H1 (cell line): ENCODE results near the gene KLF12. TPM values are rescaled to one million over a fixed set of nuclear protein-coding genes. Genes with fewer than 3 reads are reported as not detected.

Experiments
- BCL11A ChIP-seq, 2 experiments: IDR thresholded peaks; one replicate each; pipeline ENCODE4 v1.6.1; 2011; ENCODE audit warnings: low read depth in 2 of 2, low read length in 2 of 2, mild to moderate bottlenecking in 2 of 2
- CREB1 ChIP-seq: IDR thresholded peaks from 2 replicates; pipeline ENCODE4 v1.6.1; 2012; ENCODE audit warnings: inconsistent platforms
- EP300 ChIP-seq, 2 experiments: IDR thresholded peaks; 1 replicate in 1 of 2; 2 replicates in 1 of 2; pipeline ENCODE4 v1.6.1; 2011 to 2012; ENCODE audit warnings: low read depth in 2 of 2, low read length in 2 of 2, mild to moderate bottlenecking in 2 of 2, borderline replicate concordance in 1 of 2, inconsistent platforms in 1 of 2, moderate library complexity in 1 of 2
- EZH2 ChIP-seq: fragments of 200-600 bp; sonication (generic); IDR thresholded peaks from 2 replicates; pipeline ENCODE4 v1.7.1; 2012; ENCODE audit warnings: low read depth, mild to moderate bottlenecking, moderate library complexity, low read length, inconsistent platforms; ENCODE audit not compliant: severe bottlenecking
- RNF2 ChIP-seq: fragments of 200-900, 300-1000 bp; sonication (generic); IDR thresholded peaks from 2 replicates; pipeline ENCODE4 v1.7.1; 2016; ENCODE audit warnings: borderline replicate concordance, low read depth, mild to moderate bottlenecking, antibody characterized with exemption, low read length; ENCODE audit not compliant: poor library complexity, severe bottlenecking; ENCODE audit errors: missing control alignments
- RXRA ChIP-seq: IDR thresholded peaks from 2 replicates; pipeline ENCODE4 v1.6.1; 2011; ENCODE audit warnings: low read depth, mild to moderate bottlenecking, low read length, moderate library complexity; ENCODE audit not compliant: insufficient read depth
- SIRT6 ChIP-seq: IDR thresholded peaks from one replicate; pipeline ENCODE4 v1.7.1; 2012; ENCODE audit warnings: low read length, inconsistent platforms
- TAF1 ChIP-seq: IDR thresholded peaks from 2 replicates; pipeline ENCODE4 v1.6.1; 2011; ENCODE audit warnings: mild to moderate bottlenecking, low read depth, low read length
- TEAD4 ChIP-seq: IDR thresholded peaks from 2 replicates; pipeline ENCODE4 v1.6.1; 2012; ENCODE audit warnings: low read depth, low read length, inconsistent platforms, mixed read lengths
- USF2 ChIP-seq: IDR thresholded peaks from 2 replicates; pipeline ENCODE4 v1.6.1; 2011; ENCODE audit warnings: low read length, improper control_type of control experiment
- polyA plus RNA-seq, 7 experiments: library from polyadenylated mRNA; depleted of rRNA in 3 of 7; stranded (reverse) in 5 of 7; unstranded in 2 of 7; fragments of >200 nt in 5 of 7; fragments of 200-250 nt in 2 of 7; gene quantifications; 1 replicate in 5 of 7; 2 replicates in 1 of 7; 4 replicates in 1 of 7; pipeline versions ENCODE4 v1.2.1 to v1.2.3, GENCODE V29; 2011 to 2013; ENCODE audit warnings: missing spikeins in 2 of 7, mixed read lengths in 2 of 7
- total RNA-seq: library from RNA; stranded (reverse); fragmentation: NEBNext Ultra II Directional; extraction: Animal tissue kit (Norgen Biotek cat#: 25700); gene quantifications from 2 replicates; pipeline ENCODE4 v1.2.1, GENCODE V29; 2021
- TF ChIP-seq, protein P1 (sequence below): fragments of 300-600 bp; sonication (generic); IDR thresholded peaks from 2 replicates; pipeline ENCODE4 v1.7.1; 2012; ENCODE audit warnings: low read length, moderate library complexity, mild to moderate bottlenecking, inconsistent platforms; ENCODE audit not compliant: insufficient replicate concordance

KLF12 gene
- total and polyA plus RNA-seq, 2 of the 8 experiments (the other 6 are each of a cell fraction or from before 2014, with no cell fraction given): 6.6 to 12.1 TPM

- TF ChIP-seq, protein P1, sequence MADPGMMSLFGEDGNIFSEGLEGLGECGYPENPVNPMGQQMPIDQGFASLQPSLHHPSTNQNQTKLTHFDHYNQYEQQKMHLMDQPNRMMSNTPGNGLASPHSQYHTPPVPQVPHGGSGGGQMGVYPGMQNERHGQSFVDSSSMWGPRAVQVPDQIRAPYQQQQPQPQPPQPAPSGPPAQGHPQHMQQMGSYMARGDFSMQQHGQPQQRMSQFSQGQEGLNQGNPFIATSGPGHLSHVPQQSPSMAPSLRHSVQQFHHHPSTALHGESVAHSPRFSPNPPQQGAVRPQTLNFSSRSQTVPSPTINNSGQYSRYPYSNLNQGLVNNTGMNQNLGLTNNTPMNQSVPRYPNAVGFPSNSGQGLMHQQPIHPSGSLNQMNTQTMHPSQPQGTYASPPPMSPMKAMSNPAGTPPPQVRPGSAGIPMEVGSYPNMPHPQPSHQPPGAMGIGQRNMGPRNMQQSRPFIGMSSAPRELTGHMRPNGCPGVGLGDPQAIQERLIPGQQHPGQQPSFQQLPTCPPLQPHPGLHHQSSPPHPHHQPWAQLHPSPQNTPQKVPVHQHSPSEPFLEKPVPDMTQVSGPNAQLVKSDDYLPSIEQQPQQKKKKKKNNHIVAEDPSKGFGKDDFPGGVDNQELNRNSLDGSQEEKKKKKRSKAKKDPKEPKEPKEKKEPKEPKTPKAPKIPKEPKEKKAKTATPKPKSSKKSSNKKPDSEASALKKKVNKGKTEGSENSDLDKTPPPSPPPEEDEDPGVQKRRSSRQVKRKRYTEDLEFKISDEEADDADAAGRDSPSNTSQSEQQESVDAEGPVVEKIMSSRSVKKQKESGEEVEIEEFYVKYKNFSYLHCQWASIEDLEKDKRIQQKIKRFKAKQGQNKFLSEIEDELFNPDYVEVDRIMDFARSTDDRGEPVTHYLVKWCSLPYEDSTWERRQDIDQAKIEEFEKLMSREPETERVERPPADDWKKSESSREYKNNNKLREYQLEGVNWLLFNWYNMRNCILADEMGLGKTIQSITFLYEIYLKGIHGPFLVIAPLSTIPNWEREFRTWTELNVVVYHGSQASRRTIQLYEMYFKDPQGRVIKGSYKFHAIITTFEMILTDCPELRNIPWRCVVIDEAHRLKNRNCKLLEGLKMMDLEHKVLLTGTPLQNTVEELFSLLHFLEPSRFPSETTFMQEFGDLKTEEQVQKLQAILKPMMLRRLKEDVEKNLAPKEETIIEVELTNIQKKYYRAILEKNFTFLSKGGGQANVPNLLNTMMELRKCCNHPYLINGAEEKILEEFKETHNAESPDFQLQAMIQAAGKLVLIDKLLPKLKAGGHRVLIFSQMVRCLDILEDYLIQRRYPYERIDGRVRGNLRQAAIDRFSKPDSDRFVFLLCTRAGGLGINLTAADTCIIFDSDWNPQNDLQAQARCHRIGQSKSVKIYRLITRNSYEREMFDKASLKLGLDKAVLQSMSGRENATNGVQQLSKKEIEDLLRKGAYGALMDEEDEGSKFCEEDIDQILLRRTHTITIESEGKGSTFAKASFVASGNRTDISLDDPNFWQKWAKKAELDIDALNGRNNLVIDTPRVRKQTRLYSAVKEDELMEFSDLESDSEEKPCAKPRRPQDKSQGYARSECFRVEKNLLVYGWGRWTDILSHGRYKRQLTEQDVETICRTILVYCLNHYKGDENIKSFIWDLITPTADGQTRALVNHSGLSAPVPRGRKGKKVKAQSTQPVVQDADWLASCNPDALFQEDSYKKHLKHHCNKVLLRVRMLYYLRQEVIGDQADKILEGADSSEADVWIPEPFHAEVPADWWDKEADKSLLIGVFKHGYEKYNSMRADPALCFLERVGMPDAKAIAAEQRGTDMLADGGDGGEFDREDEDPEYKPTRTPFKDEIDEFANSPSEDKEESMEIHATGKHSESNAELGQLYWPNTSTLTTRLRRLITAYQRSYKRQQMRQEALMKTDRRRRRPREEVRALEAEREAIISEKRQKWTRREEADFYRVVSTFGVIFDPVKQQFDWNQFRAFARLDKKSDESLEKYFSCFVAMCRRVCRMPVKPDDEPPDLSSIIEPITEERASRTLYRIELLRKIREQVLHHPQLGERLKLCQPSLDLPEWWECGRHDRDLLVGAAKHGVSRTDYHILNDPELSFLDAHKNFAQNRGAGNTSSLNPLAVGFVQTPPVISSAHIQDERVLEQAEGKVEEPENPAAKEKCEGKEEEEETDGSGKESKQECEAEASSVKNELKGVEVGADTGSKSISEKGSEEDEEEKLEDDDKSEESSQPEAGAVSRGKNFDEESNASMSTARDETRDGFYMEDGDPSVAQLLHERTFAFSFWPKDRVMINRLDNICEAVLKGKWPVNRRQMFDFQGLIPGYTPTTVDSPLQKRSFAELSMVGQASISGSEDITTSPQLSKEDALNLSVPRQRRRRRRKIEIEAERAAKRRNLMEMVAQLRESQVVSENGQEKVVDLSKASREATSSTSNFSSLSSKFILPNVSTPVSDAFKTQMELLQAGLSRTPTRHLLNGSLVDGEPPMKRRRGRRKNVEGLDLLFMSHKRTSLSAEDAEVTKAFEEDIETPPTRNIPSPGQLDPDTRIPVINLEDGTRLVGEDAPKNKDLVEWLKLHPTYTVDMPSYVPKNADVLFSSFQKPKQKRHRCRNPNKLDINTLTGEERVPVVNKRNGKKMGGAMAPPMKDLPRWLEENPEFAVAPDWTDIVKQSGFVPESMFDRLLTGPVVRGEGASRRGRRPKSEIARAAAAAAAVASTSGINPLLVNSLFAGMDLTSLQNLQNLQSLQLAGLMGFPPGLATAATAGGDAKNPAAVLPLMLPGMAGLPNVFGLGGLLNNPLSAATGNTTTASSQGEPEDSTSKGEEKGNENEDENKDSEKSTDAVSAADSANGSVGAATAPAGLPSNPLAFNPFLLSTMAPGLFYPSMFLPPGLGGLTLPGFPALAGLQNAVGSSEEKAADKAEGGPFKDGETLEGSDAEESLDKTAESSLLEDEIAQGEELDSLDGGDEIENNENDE: no peak
- no peak for TF ChIP-seq EP300 (IDR thresholded peaks at IDR 0.05; ENCODE audit: borderline replicate concordance in 1 of 2, low read depth in 2 of 2, low read length in 2 of 2)
- TF ChIP-seq RXRA: no peak
- no peak for TF ChIP-seq RNF2
- TF ChIP-seq USF2: no peak
- no peak for TF ChIP-seq TEAD4
- TF ChIP-seq BCL11A (IDR thresholded peaks at IDR 0.05; ENCODE audit: low read depth in 2 of 2, low read length in 2 of 2): no peak
- no peak for TF ChIP-seq SIRT6
- no peak for TF ChIP-seq TAF1
- TF ChIP-seq CREB1: no peak
- TF ChIP-seq EZH2: no peak
These were observed 15.9 kb downstream of the KLF12 start (continued) for GRCh38 chr13:74118328-74118727.
